Lung (tissue), 16 donors: ENCODE data around the gene USP53. TPM values are rescaled to one million over a fixed set of nuclear protein-coding genes. Genes with fewer than 3 reads are reported as not detected.

ENCODE experiments used
- ATAC-seq: fragments of 200-7000 bp; cut with Tn5 transposase; one replicate; pipeline ENCODE4 v1.9.1; 2020; ENCODE audit warnings: moderate number of reproducible peaks; ENCODE audit not compliant: insufficient read depth, low FRiP score
- DNase-seq, 3 donors: peaks; one replicate each; pipeline ENCODE4 v3.0.0-alpha.2; 2013 to 2017
- H3K27ac ChIP-seq, 2 donors: one replicate each; pipeline ENCODE4 v1.5.1; 2013; ENCODE audit warnings: mild to moderate bottlenecking in 2 of 2, moderate library complexity in 2 of 2, control low read depth in 1 of 2, inconsistent platforms in 1 of 2, low read depth in 1 of 2, low read length in 1 of 2
- H3K27me3 ChIP-seq, 3 donors: one replicate each; pipeline ENCODE4 v1.5.1; 2013; ENCODE audit warnings: low read length in 2 of 3; ENCODE audit not compliant: control insufficient read depth in 3 of 3, insufficient read depth in 3 of 3
- H3K36me3 ChIP-seq, 4 donors: one replicate each; pipeline ENCODE4 v1.5.1; 2013; ENCODE audit warnings: low read length in 4 of 4, mild to moderate bottlenecking in 1 of 4, moderate library complexity in 1 of 4; ENCODE audit not compliant: control insufficient read depth in 4 of 4, insufficient read depth in 4 of 4
- H3K4me1 ChIP-seq, 5 donors: one replicate each; pipeline ENCODE4 v1.5.1; 2013; ENCODE audit warnings: low read length in 5 of 5, mild to moderate bottlenecking in 2 of 5, moderate library complexity in 1 of 5; ENCODE audit not compliant: control insufficient read depth in 5 of 5, insufficient read depth in 5 of 5
- H3K4me3 ChIP-seq: one replicate; pipeline ENCODE4 v1.5.1; 2013; ENCODE audit warnings: mild to moderate bottlenecking, control low read depth, moderate library complexity
- H3K9ac ChIP-seq, 2 donors: one replicate each; pipeline ENCODE4 v1.5.1; 2013; ENCODE audit warnings: low read length in 2 of 2, control low read depth in 1 of 2; ENCODE audit not compliant: insufficient read depth in 1 of 2
- H3K9me3 ChIP-seq, 4 donors: one replicate each; pipeline ENCODE4 v1.5.1; 2013; ENCODE audit warnings: low read length in 3 of 4, mild to moderate bottlenecking in 1 of 4, moderate library complexity in 1 of 4; ENCODE audit not compliant: control insufficient read depth in 4 of 4, insufficient read depth in 3 of 4
- WGBS, 2 donors: extraction: QIAGEN DNeasy Blood & Tissue Kit; methylation state at CpG; one replicate each; pipeline ENCODE4 v1.1.7; 2013; 5-methylcytosine and 5-hydroxymethylcytosine counted together
- long read RNA-seq, 5 donors: transcript quantifications; one replicate each; lab custom pipeline, GENCODE V29; 2026
- polyA plus RNA-seq, 2 donors: library from polyadenylated mRNA; stranded (reverse); fragments of 200-250 nt; gene quantifications; one replicate each; pipeline ENCODE4 v1.2.1, GENCODE V29; 2013
- total RNA-seq, 2 donors: library from RNA; depleted of rRNA in 1 of 2; stranded (reverse); fragments of >200 nt in 1 of 2; gene quantifications; one replicate each; pipeline ENCODE4 v1.2.1, GENCODE V29; 2014 to 2021
- TF ChIP-seq, protein P1 (sequence below): IDR thresholded peaks from 2 replicates; pipeline ENCODE4 v1.5.1; 2012; ENCODE audit warnings: mild to moderate bottlenecking; ENCODE audit errors: control extremely low read depth, extremely low read depth
- donor health status: control.
- donor health status: control.
- donor health status: Bipolar disorder and iron deficiency.
- donor health status: healthy.
- donor health status: DM: yes; HTN: yes; CAD: no.

USP53 gene
- total RNA-seq = 10 to 100 TPM; 31.6 to 54.6 TPM
- polyA plus RNA-seq = 10 to 100 TPM; 13.0 to 21.1 TPM
- long read RNA-seq, donor 1, partial matches to known transcripts = 0 of 1 reads
- long read RNA-seq, donor 1, other reads (novel, unspliced or antisense) = 0 of 1 reads
- long read RNA-seq, donor 2 = 0 reads
- long read RNA-seq, donor 3 = 0 reads
- long read RNA-seq, donor 4 = 0 reads
- long read RNA-seq, donor 5 = 0 reads

DNA sequence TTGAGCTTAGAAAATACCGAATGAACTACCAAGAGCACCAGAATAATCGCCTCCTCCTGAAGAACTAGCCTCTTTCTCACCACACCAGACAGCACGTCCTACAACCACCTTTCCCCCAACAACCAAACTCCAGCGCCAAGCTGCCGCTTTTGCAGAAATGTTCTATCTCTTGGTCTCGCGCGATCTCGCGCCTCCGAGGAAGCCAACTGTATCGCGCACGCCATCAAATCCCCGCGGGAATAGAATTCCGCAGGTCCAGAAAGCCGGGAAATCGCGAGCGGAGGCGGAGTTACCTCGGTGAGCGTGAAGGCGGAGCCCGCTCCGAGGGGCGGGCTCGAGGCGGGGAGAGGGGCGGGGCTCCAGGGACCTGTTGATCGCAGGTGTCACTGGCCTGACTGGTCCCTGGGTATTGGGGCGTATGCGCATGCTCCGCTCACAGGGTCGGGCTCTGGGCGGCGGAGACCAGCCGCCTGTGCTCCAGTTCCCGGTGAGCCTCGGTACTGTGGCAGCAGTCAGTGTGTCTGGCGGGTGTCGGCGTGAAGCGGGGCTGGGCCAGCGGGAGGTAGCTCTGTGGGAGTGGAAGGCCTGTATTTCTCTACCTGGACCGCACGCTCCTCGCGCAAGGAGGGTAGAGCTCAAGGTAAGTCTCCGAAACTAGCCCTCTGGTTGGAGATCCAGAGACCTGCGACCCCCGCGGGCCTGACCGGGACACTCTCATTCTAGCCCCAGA lies at the start of gene USP53:
TSS of gene USP53 (plus strand) at position 480 of the 730 bp plus-strand sequence. CDS start 27,047 bp downstream, outside the sequence.
- DNase-seq (peak; percentile 98 to 99 (median 99)), ATAC-seq (peak; percentile 96)
- Histone ChIP-seq H3K4me1 (peaks cover 0 to 23% (median 0%) of the 10 kb centered on the region in 5 donors), H3K9ac (peak within 1 kb of the TSS; percentile 92 to 99), H3K4me3 (peak within 1 kb of the TSS; percentile 95), H3K36me3 (no peaks in the 10 kb centered on the region), H3K27me3 (no peaks in the 10 kb centered on the region), H3K27ac (peak within 1 kb of the TSS; percentile 94 to 98), H3K9me3 (no peaks in the 10 kb centered on the region)
- 0% methylated on average over 55 of the region's 55 CpGs for WGBS, 2 donors
- TF ChIP-seq, protein P1, sequence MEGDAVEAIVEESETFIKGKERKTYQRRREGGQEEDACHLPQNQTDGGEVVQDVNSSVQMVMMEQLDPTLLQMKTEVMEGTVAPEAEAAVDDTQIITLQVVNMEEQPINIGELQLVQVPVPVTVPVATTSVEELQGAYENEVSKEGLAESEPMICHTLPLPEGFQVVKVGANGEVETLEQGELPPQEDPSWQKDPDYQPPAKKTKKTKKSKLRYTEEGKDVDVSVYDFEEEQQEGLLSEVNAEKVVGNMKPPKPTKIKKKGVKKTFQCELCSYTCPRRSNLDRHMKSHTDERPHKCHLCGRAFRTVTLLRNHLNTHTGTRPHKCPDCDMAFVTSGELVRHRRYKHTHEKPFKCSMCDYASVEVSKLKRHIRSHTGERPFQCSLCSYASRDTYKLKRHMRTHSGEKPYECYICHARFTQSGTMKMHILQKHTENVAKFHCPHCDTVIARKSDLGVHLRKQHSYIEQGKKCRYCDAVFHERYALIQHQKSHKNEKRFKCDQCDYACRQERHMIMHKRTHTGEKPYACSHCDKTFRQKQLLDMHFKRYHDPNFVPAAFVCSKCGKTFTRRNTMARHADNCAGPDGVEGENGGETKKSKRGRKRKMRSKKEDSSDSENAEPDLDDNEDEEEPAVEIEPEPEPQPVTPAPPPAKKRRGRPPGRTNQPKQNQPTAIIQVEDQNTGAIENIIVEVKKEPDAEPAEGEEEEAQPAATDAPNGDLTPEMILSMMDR = no peak

DNA sequence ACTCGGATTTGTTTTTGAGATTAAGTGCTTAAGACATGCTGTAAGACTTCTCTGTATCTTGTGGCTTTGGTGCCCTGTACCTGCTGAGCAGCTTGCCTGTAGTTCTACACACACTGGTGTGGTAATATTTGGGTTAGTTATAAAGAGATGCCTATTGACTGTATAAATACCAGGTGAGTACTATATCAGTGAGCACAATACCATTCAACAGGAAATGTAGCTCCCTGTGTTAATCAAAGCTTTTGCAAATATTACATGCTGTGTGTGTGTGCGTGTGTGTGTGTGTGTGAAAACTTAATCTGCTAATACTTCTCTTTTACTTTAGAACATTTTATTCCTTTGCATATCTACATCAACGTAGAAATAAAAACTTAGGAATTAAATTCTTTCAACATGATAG lies 46.7 kb upstream of the USP53 start:
- TF ChIP-seq, protein P1 = no peak
- no peaks in the 10 kb centered on the region for H3K27me3 ChIP-seq
- H3K4me3 ChIP-seq = no peak overlapping the region
- 85 to 88% methylated on average over 3 of the region's 3 CpGs for WGBS, 2 donors
- H3K27ac ChIP-seq = no peak overlapping the region
- ATAC-seq = no peak
- no peak overlapping the region for H3K9ac ChIP-seq
- peak in 2 of 3 donors; percentile 12 to 15 for DNase-seq
- no peaks in the 10 kb centered on the region for H3K4me1 ChIP-seq
- peaks cover 0 to 19% (median 0%) of the 10 kb centered on the region in 4 donors for H3K36me3 ChIP-seq
- H3K9me3 ChIP-seq = no peaks in the 10 kb centered on the region

DNA sequence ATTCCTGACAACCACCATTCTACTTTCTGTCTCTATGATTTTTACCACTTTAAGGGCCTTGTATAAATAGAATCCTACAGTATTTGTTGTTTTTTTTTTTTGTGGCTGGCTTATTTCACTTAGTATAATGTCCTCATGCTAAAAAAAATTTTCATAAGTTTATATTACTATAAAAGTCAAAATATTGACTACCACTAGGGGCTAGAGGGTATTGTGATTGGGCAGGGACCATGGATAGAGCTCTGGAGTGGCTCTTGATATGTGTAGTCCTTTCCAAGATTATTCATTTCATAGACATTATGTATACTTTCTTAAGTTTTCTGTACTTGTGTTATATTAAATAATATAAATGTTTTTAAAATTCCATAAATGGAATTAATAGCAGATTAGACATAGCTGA lies 42.3 kb upstream of the USP53 start:
- Histone ChIP-seq H3K9ac (no peak overlapping the region), H3K9me3 (no peaks in the 10 kb centered on the region)
- TF ChIP-seq, protein P1 = no peak

More for the DNA sequence above, 42.3 kb upstream of the USP53 start:
- H3K4me1 ChIP-seq = no peaks in the 10 kb centered on the region
- no peak overlapping the region for H3K4me3 ChIP-seq
- ATAC-seq (no peak), DNase-seq (no peak)
- H3K27ac ChIP-seq = no peak overlapping the region
- peaks cover 0 to 20% (median 0%) of the 10 kb centered on the region in 4 donors for H3K36me3 ChIP-seq
- no peaks in the 10 kb centered on the region for H3K27me3 ChIP-seq
